GM23248 (cell line): ENCODE measurements around the gene DSTN. TPM values are rescaled to one million over a fixed set of nuclear protein-coding genes. Genes with fewer than 3 reads are reported as not detected.

Experiments used
- DNase-seq: peaks from one replicate; pipeline ENCODE4 v3.0.0-alpha.2; 2015
- H2AFZ ChIP-seq: fragments of 200-600 bp; sonication (generic); 2 replicates; pipeline ENCODE4 v1.6.1; 2016; ENCODE audit warnings: antibody characterized with exemption
- H3F3A ChIP-seq: fragments of 200-600 bp; sonication (generic); 2 replicates; pipeline ENCODE4 v1.6.1; 2016; ENCODE audit warnings: mild to moderate bottlenecking, antibody characterized with exemption, mixed run types; ENCODE audit not compliant: insufficient read depth
- H3K27ac ChIP-seq: fragments of 200-600 bp; sonication (generic); 2 replicates; pipeline ENCODE4 v1.5.1; 2016; ENCODE audit warnings: mild to moderate bottlenecking
- H3K27me3 ChIP-seq: fragments of 200-600 bp; sonication (generic); replicated peaks from 2 replicates; pipeline ENCODE4 v1.6.1; 2016; ENCODE audit warnings: mild to moderate bottlenecking; ENCODE audit not compliant: insufficient read depth
- H3K36me3 ChIP-seq: fragments of 200-600 bp; sonication (generic); 2 replicates; pipeline ENCODE4 v1.6.1; 2016; ENCODE audit warnings: low read depth, mild to moderate bottlenecking
- H3K4me1 ChIP-seq: fragments of 200-600 bp; sonication (generic); 2 replicates; pipeline ENCODE4 v1.6.1; 2016; ENCODE audit warnings: mild to moderate bottlenecking; ENCODE audit not compliant: insufficient read depth
- H3K4me2 ChIP-seq: fragments of 200-600 bp; sonication (generic); one replicate; pipeline ENCODE4 v1.6.1; 2016; ENCODE audit warnings: mild to moderate bottlenecking; ENCODE audit not compliant: unreplicated experiment
- H3K4me3 ChIP-seq: fragments of 200-600 bp; sonication (generic); 2 replicates; pipeline ENCODE4 v1.5.1; 2016; ENCODE audit warnings: mild to moderate bottlenecking
- H3K79me2 ChIP-seq: fragments of 200-600 bp; sonication (generic); 2 replicates; pipeline ENCODE4 v1.6.1; 2016; ENCODE audit warnings: mild to moderate bottlenecking; ENCODE audit not compliant: insufficient read depth
- H3K9ac ChIP-seq: fragments of 200-600 bp; sonication (generic); 2 replicates; pipeline ENCODE4 v1.6.1; 2016; ENCODE audit warnings: mild to moderate bottlenecking
- H3K9me2 ChIP-seq: fragments of 200-600 bp; sonication (generic); 2 replicates; pipeline ENCODE4 v1.6.1; 2016; ENCODE audit warnings: mixed run types, mild to moderate bottlenecking, moderate library complexity; ENCODE audit not compliant: insufficient read depth
- H3K9me3 ChIP-seq: fragments of 200-600 bp; sonication (generic); one replicate; pipeline ENCODE4 v1.6.1; 2017; ENCODE audit warnings: low read depth
- H4K20me1 ChIP-seq: fragments of 200-600 bp; sonication (generic); 2 replicates; pipeline ENCODE4 v1.6.0; 2016; ENCODE audit not compliant: insufficient read depth
- EZH2 ChIP-seq: fragments of 200-600 bp; sonication (generic); IDR thresholded peaks from 2 replicates; pipeline ENCODE4 v1.6.1; 2018; ENCODE audit warnings: antibody characterized with exemption, mild to moderate bottlenecking; ENCODE audit not compliant: insufficient read depth, poor library complexity, severe bottlenecking
- EZH2phosphoT487 ChIP-seq: fragments of 200-600 bp; sonication (generic); IDR thresholded peaks from 2 replicates; pipeline ENCODE4 v1.6.1; 2018; ENCODE audit warnings: antibody characterized with exemption, moderate library complexity, mild to moderate bottlenecking, low read depth; ENCODE audit not compliant: insufficient read depth
- WGBS, 2 experiments: methylation state at CpG; one replicate each; pipeline ENCODE4 v1.1.6; 2015 to 2017; ENCODE audit warnings: low lambda C conversion rate in 2 of 2, low coverage in 1 of 2; ENCODE audit errors: missing lambda C conversion rate in 2 of 2; 5-methylcytosine and 5-hydroxymethylcytosine counted together
- in situ Hi-C: fragments of 300-500 bp; cut with MboI; formaldehyde crosslinking; loops from 2 replicates; pipeline ENCODE4 v1.15.0; 2020
- polyA plus RNA-seq: library from polyadenylated mRNA; unstranded; fragments of >200 nt; fragmentation: Nextera tagmentation; extraction: Ambion mirVana; gene quantifications from 2 replicates; pipeline ENCODE4 v1.2.1, GENCODE V29; 2016
- total RNA-seq: library from RNA; depleted of rRNA; stranded (reverse); fragments of >200 nt; shearing (Covaris generic); gene quantifications from 2 replicates; pipeline ENCODE4 v1.2.3, GENCODE V29; 2014

DSTN gene
- total and polyA plus RNA-seq, 2 experiments from 2014 or later = 338 to 610 TPM

DNA sequence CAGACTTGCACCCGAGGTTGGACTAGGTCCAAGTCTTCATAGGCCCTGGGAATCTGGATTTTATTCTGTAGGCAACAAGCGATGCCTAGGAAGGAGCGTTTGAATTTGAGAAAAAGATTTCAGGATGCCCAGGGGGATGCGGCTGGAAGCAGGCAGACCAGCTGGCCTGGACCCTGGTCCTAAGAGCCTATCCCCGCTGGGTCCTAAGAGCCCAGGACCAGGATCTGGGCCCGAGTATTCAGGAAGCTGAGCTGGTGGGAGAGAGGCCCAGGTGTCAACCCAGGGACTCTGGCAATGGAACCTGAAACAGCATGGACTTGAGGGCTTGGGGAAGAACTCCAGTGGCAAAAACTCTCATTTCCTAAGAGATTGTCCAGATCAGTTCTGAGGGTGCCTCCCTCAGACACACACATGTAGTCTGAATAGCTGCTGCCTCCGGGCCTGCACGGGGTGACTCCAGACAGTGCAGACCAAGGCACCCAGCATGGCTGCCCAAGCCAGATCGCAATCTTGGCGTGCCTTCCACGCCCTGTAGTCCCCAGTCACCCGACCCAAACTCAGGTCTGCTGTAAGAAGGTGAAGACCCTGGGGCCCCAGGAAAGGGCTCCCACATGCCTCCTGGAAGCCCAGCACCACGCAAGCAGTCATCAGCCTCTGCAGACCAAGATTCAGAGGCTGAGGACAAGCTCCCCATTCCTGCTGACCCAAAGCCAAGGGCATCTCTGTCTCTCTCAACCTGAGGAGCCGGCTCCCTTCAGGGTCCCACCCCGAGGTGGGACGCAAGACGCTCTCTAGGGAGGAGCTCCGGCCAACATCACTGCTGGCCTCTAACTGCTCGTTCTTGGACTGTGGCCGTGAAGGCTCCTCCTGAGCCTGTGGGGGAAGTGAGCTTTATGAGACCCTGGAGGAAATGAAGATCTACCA, 77.8 kb downstream of the DSTN start:
- no peak overlapping the region for H3K9ac ChIP-seq
- no peak overlapping the region for H3K4me2 ChIP-seq
- H3K4me3 ChIP-seq = no peak overlapping the region
- H3K79me2 ChIP-seq = peaks cover 98% of the 10 kb centered on the region
- 78 to 80% methylated on average over 20 of the region's 20 CpGs for WGBS, 2 experiments
- H3K27me3 ChIP-seq = no peaks in the 10 kb centered on the region
- no peaks in the 10 kb centered on the region for H3K36me3 ChIP-seq
- no peaks in the 10 kb centered on the region for H3K9me2 ChIP-seq
- in situ Hi-C loops = loop anchor here (25.0 kb wide), 1 partner anchor 640 kb away; the partner anchor contains the start of gene ZNF133
- TF ChIP-seq EZH2 = no peak
- no peak for TF ChIP-seq EZH2phosphoT487
- peaks cover 3% of the 10 kb centered on the region; the same call in 1 of the 2 replicates for H4K20me1 ChIP-seq
- no peak for DNase-seq
- H3F3A ChIP-seq = peaks cover 16% of the 10 kb centered on the region; the same call in 1 of the 2 replicates
- no peak overlapping the region for H2AFZ ChIP-seq
- no peak overlapping the region for H3K27ac ChIP-seq
- peaks cover 29% of the 10 kb centered on the region for H3K4me1 ChIP-seq
- no peaks in the 10 kb centered on the region for H3K9me3 ChIP-seq

DNA sequence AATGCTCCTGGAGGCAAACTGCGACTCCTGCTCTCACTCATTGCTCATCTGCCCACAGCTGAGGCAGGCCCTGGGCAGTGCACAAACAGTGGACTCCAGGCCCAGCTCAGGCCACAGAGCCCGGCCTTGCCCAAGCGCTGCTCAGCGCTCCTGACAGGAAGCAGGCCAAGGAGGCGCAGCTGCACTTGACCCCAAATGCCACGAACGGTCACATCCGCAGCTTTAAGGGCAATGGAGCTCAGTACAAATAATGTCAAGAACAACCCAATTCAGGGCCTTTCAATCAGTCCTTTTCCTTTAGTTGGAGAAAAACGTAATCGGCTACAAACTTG, 78.4 kb downstream of the DSTN start:
- DNase-seq = no peak
- no peak for TF ChIP-seq EZH2phosphoT487
- TF ChIP-seq EZH2 = no peak
- no peaks in the 10 kb centered on the region for H3K36me3 ChIP-seq
- in situ Hi-C loops = loop anchor here (25.0 kb wide), 1 partner anchor 639 kb away; the partner anchor contains the start of gene ZNF133
- peaks cover 5% of the 10 kb centered on the region; the same call in 1 of the 2 replicates for H4K20me1 ChIP-seq
- 88 to 89% methylated on average over 10 of the region's 10 CpGs for WGBS, 2 experiments
- H3K4me3 ChIP-seq = no peak overlapping the region
- 0 out of 2 replicates have a peak overlapping the region, but pooled peaks have one; percentile 2 for H3K27ac ChIP-seq
- no peak overlapping the region for H3K9ac ChIP-seq
- peaks cover 29% of the 10 kb centered on the region for H3K4me1 ChIP-seq
- H3K79me2 ChIP-seq = peaks cover 98% of the 10 kb centered on the region
- H3F3A ChIP-seq = peaks cover 16% of the 10 kb centered on the region; the same call in 1 of the 2 replicates
- no peaks in the 10 kb centered on the region for H3K9me2 ChIP-seq
- H3K27me3 ChIP-seq = no peaks in the 10 kb centered on the region
- H2AFZ ChIP-seq = no peak overlapping the region
- H3K9me3 ChIP-seq = no peaks in the 10 kb centered on the region
- H3K4me2 ChIP-seq = no peak overlapping the region

DNA sequence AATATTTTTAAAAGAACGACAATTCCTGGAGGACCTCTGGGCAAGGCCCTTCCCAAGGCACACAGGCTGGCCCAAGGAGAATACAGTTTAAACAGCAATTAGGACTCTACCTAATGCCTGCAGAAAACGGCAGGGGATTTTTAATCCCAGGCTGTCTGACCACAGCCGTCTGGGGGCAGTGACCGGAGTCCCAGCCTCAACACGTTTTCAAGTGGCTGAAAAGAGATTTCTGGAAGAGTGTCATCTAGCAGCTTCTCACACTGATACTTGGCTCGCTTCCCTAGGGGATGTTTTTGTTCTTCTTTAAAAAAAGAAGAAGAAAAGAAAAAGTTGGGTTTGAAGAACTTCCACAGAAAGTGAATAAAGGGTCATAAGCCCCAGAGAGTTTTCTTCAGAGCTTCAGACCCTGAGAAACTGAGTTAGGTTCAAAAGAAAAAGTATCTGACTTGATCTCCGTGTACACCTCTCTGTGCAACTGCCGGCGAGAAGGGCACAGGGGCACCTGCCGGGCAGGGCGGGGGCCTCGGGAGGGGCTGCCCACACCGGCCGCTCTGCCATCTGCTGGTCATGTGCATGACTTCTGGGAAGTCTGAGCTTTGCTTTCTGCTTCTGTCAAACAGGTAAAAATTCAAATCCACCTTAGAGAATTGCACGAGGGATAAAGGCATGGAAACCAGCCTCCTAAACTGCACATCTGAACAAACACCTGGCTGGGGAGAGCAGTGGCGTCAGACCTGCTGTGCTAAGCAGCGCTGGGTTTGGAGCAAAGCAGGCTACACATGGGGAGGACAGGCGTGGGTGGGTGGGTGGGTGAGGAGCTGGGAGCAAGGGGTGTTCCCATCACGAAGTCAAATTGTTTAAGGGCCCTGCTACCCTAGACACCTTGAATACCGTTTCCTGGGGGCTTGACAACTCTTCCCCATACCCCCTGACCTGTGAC, 79.2 kb downstream of the DSTN start:
- 0 out of 2 replicates have a peak overlapping the region, but pooled peaks have one; percentile 2 for H3K27ac ChIP-seq
- peaks cover 5% of the 10 kb centered on the region; the same call in 1 of the 2 replicates for H4K20me1 ChIP-seq
- peaks cover 20% of the 10 kb centered on the region; the same call in 1 of the 2 replicates for H3F3A ChIP-seq
- no peak overlapping the region for H3K9ac ChIP-seq
- H3K9me3 ChIP-seq = no peaks in the 10 kb centered on the region
- H2AFZ ChIP-seq = no peak overlapping the region
- H3K4me2 ChIP-seq = no peak overlapping the region
- in situ Hi-C loops = loop anchor here (25.0 kb wide), 1 partner anchor 638 kb away; the partner anchor contains the start of gene ZNF133
- H3K36me3 ChIP-seq = no peaks in the 10 kb centered on the region; the same call in 1 of the 2 replicates
- H3K27me3 ChIP-seq = no peaks in the 10 kb centered on the region
- DNase-seq = no peak
- H3K79me2 ChIP-seq = peaks cover 98% of the 10 kb centered on the region
- no peak for TF ChIP-seq EZH2phosphoT487
- TF ChIP-seq EZH2 = no peak
- no peak overlapping the region for H3K4me3 ChIP-seq
- WGBS, 2 experiments = 64 to 66% methylated on average over 18 to 20 of the region's 20 CpGs
- H3K4me1 ChIP-seq = peaks cover 29% of the 10 kb centered on the region
- no peaks in the 10 kb centered on the region for H3K9me2 ChIP-seq
